Endothelial cell of umbilical vein (primary cell): ENCODE results near the gene GCDH. TPM values are rescaled to one million over a fixed set of nuclear protein-coding genes. Genes with fewer than 3 reads are reported as not detected.

Source experiments
- BruUV-seq: library from RNA; stranded (reverse); fragments of 400-500 nt; replicated peaks from 2 replicates; lab custom pipeline; 2021; lab: Mats Ljungman, UMichigan
- CTCF ChIA-PET: fragments of 300-600, 350-600 bp; sonication (Branson Sonifier 250); formaldehyde crosslinking; loops from one replicate; lab custom pipeline; 2021; ENCODE audit warnings: antibody characterized with exemption, inconsistent platforms; lab: Charles Lee
- POLR2A ChIA-PET: fragments of 300-600, 350-600 bp; sonication (Branson Sonifier 250); formaldehyde crosslinking; loops from one replicate; lab custom pipeline; 2021; ENCODE audit warnings: antibody characterized with exemption, inconsistent platforms; lab: Charles Lee
- DNase-seq: peaks from one replicate; pipeline ENCODE4 v3.0.0-alpha.2; 2011; ENCODE audit warnings: low read depth, low spot score
- FAIRE-seq: peaks from 2 replicates; lab custom pipeline; 2011; peaks lifted over from hg19 to GRCh38; lab: Jason Lieb, UNC
- H2AFZ ChIP-seq: 2 replicates; pipeline ENCODE4 v1.6.0; 2012; ENCODE audit warnings: low read depth, low read length, control low read depth, inconsistent platforms
- H3K27ac ChIP-seq: 2 replicates; pipeline ENCODE4 v1.5.1; 2011; ENCODE audit warnings: low read depth, mild to moderate bottlenecking, control low read depth, low read length, moderate library complexity; ENCODE audit not compliant: insufficient read depth
- H3K27me3 ChIP-seq, 2 experiments: 2 replicates each; pipeline versions ENCODE4 v1.6.0 to v1.6.1; 2011; ENCODE audit warnings: low read length in 2 of 2, mixed read lengths in 1 of 2; ENCODE audit not compliant: control insufficient read depth in 2 of 2, insufficient read depth in 2 of 2
- H3K36me3 ChIP-seq, 2 experiments: 2 replicates in 1 of 2; 3 replicates in 1 of 2; pipeline ENCODE4 v1.5.1; 2011; ENCODE audit warnings: low read length in 2 of 2, mild to moderate bottlenecking in 1 of 2, moderate library complexity in 1 of 2; ENCODE audit not compliant: control insufficient read depth in 2 of 2, insufficient read depth in 2 of 2; ENCODE audit errors: extremely low read depth in 1 of 2
- H3K4me1 ChIP-seq: 3 replicates; pipeline ENCODE4 v1.5.1; 2011; ENCODE audit warnings: mild to moderate bottlenecking, low read length; ENCODE audit not compliant: control insufficient read depth, insufficient read depth; ENCODE audit errors: extremely low read depth
- H3K4me2 ChIP-seq: 2 replicates; pipeline ENCODE4 v1.6.1; 2011; ENCODE audit warnings: low read length, control low read depth, mixed read lengths; ENCODE audit not compliant: insufficient read depth
- H3K4me3 ChIP-seq, 3 experiments: fragments of 200-600 bp in 1 of 3; sonication (generic), shearing (Covaris generic) in 1 of 3; replicated peaks in 1 of 3; 2 replicates each; pipeline ENCODE4 v1.5.1; 2011 to 2016; ENCODE audit warnings: control low read depth in 3 of 3, low read length in 3 of 3, mild to moderate bottlenecking in 2 of 3, inconsistent platforms in 1 of 3, low read depth in 1 of 3, moderate library complexity in 1 of 3; ENCODE audit not compliant: insufficient read depth in 1 of 3
- H3K79me2 ChIP-seq: 2 replicates; pipeline ENCODE4 v1.6.0; 2012; ENCODE audit warnings: low read length, inconsistent platforms; ENCODE audit not compliant: control insufficient read depth, insufficient read depth
- H3K9ac ChIP-seq: replicated peaks from 2 replicates; pipeline ENCODE3; 2011; ENCODE audit warnings: low read length, control low read depth; ENCODE audit not compliant: insufficient read depth; ENCODE audit errors: extremely low read depth
- H3K9me1 ChIP-seq: replicated peaks from 3 replicates; pipeline ENCODE4 v1.6.0; 2011; ENCODE audit warnings: mild to moderate bottlenecking, low read length; ENCODE audit not compliant: control insufficient read depth, insufficient read depth; ENCODE audit errors: extremely low read depth
- H3K9me3 ChIP-seq: replicated peaks from 2 replicates; pipeline ENCODE4 v1.5.1; 2012; ENCODE audit warnings: low read length, inconsistent platforms; ENCODE audit not compliant: control insufficient read depth, insufficient read depth
- H4K20me1 ChIP-seq: replicated peaks from 2 replicates; pipeline ENCODE3; 2011; ENCODE audit warnings: mild to moderate bottlenecking, low read length; ENCODE audit not compliant: control insufficient read depth, insufficient read depth; ENCODE audit errors: extremely low read depth
- EZH2 ChIP-seq: IDR thresholded peaks from 2 replicates; pipeline ENCODE4 v1.6.1; 2012; ENCODE audit warnings: borderline replicate concordance, low read depth, mild to moderate bottlenecking, moderate library complexity, low read length, inconsistent platforms; ENCODE audit not compliant: severe bottlenecking
- JUN ChIP-seq: IDR thresholded peaks from 2 replicates; pipeline ENCODE4 v1.6.1; 2011; ENCODE audit warnings: borderline replicate concordance, low read depth; ENCODE audit not compliant: insufficient read length, insufficient read depth
- POLR2A ChIP-seq: IDR thresholded peaks from 2 replicates; pipeline ENCODE4 v1.6.1; 2012; ENCODE audit warnings: low read depth, mild to moderate bottlenecking, control low read depth, low read length
- POLR2AphosphoS5 ChIP-seq: IDR thresholded peaks from 2 replicates; pipeline ENCODE4 v1.6.1; 2012; ENCODE audit warnings: low read depth, mild to moderate bottlenecking, control low read depth, low read length, moderate library complexity; ENCODE audit not compliant: insufficient read depth
- dilution Hi-C: fragments of 300-500 bp; cut with MboI; formaldehyde crosslinking; loops from one replicate; pipeline ENCODE4 v1.15.0; 2019; ENCODE audit warnings: low sequenced_read_pairs; ENCODE audit not compliant: extremely low pct_ligation_motif_present
- intact Hi-C: fragments of 100-400 bp; cut with micrococcal nuclease; formaldehyde crosslinking; loops from one replicate; pipeline ENCODE4 v1.10.0; 2022
- polyA plus RNA-seq, 4 experiments: library from polyadenylated mRNA; depleted of rRNA in 3 of 4; stranded (reverse) in 3 of 4; unstranded in 1 of 4; fragments of >200 nt; gene quantifications; 2 replicates each; pipeline versions ENCODE4 v1.2.1 to v1.2.3, GENCODE V29; 2011 to 2012; ENCODE audit warnings: missing spikeins in 1 of 4
- total RNA-seq: library from RNA; stranded (reverse); gene quantifications from 2 replicates; pipeline ENCODE4 v1.2.3, GENCODE V29; 2021
- TF ChIP-seq, protein P1 (sequence below), 2 donors: IDR thresholded peaks; 1 replicate in 1 of 2; 2 replicates in 1 of 2; pipeline ENCODE4 v1.5.1; 2011; ENCODE audit warnings: low read length in 2 of 2, mild to moderate bottlenecking in 2 of 2, moderate library complexity in 2 of 2, control low read depth in 1 of 2, inconsistent platforms in 1 of 2, low read depth in 1 of 2; ENCODE audit not compliant: insufficient read depth in 1 of 2; ENCODE audit errors: extremely low read depth in 1 of 2

Gene GCDH
- total and polyA plus RNA-seq, 2 donors (not counting 3 experiments of a cell fraction or from before 2014, with no cell fraction given): 27.3 to 35.8 TPM

DNA sequence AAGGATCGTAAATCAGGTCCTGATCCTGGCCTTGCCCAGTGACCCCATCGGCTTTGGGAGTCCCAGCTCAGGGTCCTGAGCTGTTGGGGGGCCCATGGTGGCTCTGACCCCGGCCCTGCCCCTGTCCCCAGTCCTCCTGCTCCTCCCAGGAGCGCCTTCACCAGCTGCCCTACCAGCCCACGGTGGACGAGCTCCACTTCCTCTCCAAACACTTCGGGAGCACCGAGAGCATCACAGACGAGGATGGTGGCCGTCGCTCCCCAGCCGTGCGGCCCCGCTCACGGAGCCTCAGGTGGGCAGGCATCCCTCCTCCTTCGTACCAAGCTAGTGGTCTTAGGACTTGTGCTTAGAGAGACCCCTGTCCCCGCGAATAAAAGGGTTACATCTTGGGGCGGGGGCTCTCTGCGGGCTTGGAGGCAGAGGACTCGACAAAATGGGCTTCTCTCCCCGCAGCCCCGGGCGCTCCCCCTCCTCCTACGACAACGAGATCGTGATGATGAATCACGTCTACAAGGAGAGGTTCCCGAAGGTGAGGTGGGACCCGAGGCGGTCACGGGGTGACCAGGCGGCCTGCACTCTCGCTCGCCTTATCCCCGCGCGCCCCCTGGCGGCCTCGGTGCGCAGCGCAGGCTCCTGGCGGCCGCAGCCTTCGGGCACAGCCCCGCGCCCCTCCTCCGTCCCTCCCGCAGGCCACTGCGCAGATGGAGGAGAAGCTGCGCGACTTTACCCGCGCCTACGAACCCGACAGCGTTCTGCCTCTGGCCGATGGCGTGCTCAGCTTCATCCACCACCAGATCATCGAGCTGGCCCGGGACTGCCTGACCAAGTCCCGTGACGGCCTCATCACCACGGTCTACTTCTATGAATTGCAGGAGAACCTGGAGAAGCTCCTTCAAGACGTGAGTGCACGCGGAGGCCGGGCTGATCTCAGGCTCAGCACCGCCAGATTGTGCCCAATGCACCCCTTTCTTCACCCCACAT lies 43.5 kb upstream of the GCDH start:
- no peaks in the 10 kb centered on the region for H3K79me2 ChIP-seq
- dilution Hi-C loops: no loop called here
- no peaks in the 10 kb centered on the region for H4K20me1 ChIP-seq
- intact Hi-C loops: loop anchor here (1.0 to 2.0 kb wide), 5 partner anchors 47 to 171 kb away; partner anchors contain the start of gene PRDX2
- FAIRE-seq (peak; percentile 90), DNase-seq (peak; percentile 72)
- no peak overlapping the region for H3K4me2 ChIP-seq
- no peaks in the 10 kb centered on the region for H3K9me1 ChIP-seq
- TF ChIP-seq POLR2AphosphoS5: no peak
- TF ChIP-seq, protein P1, sequence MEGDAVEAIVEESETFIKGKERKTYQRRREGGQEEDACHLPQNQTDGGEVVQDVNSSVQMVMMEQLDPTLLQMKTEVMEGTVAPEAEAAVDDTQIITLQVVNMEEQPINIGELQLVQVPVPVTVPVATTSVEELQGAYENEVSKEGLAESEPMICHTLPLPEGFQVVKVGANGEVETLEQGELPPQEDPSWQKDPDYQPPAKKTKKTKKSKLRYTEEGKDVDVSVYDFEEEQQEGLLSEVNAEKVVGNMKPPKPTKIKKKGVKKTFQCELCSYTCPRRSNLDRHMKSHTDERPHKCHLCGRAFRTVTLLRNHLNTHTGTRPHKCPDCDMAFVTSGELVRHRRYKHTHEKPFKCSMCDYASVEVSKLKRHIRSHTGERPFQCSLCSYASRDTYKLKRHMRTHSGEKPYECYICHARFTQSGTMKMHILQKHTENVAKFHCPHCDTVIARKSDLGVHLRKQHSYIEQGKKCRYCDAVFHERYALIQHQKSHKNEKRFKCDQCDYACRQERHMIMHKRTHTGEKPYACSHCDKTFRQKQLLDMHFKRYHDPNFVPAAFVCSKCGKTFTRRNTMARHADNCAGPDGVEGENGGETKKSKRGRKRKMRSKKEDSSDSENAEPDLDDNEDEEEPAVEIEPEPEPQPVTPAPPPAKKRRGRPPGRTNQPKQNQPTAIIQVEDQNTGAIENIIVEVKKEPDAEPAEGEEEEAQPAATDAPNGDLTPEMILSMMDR (IDR thresholded peaks at IDR 0.05; ENCODE audit: extremely low read depth in 1 of 2, insufficient read depth in 1 of 2, low read depth in 1 of 2, low read length in 2 of 2): peak; percentile 95 to 100
- no TSS peak for BruUV-seq
- peaks cover 2% of the 10 kb centered on the region for H3K4me1 ChIP-seq
- peak overlapping the region; percentile 85 for H2AFZ ChIP-seq
- no peak overlapping the region for H3K27ac ChIP-seq
- H3K9ac ChIP-seq: no peak overlapping the region
- no peak overlapping the region for H3K4me3 ChIP-seq
- CTCF ChIA-PET: interaction anchor here (0.5 to 9.5 kb wide), 51 partner anchors 10 to 1275 kb away, joined by 3 to 481 read pairs (median 4); partner anchors contain the start of genes DNASE2, GCDH, GET3 and HOOK2
- H3K27me3 ChIP-seq: no peaks in the 10 kb centered on the region
- H3K36me3 ChIP-seq: no peaks in the 10 kb centered on the region
- POLR2A ChIA-PET: interaction anchor here (0.6 to 0.7 kb wide), 2 partner anchors 79 to 1502 kb away, joined by 3 to 10 read pairs; no protein-coding TSS in a partner anchor
- H3K9me3 ChIP-seq: no peaks in the 10 kb centered on the region

DNA sequence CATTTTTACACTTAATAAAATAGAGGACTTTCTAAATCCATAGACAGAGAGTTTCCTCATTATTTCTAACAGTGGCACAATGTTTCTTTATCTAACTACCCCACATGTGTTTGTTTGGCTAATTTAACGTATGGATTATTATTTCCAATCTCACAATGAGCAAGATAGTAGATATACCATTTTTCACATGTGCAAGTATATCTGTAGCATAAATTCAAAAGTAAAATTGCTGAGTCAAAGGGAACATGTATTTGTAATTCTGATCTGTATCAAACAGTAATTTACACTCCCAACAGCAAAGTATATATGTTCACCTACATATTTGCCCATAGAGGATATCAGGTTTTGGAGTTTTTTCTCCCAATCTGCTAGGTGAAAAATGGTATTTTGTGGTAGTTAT lies 34.3 kb upstream of the GCDH start:
- Histone ChIP-seq H4K20me1 (no peaks in the 10 kb centered on the region), H3K9me3 (no peaks in the 10 kb centered on the region), H3K36me3 (no peaks in the 10 kb centered on the region), H3K4me2 (no peak overlapping the region), H3K79me2 (no peaks in the 10 kb centered on the region), H3K27me3 (peaks cover 0 to 1% of the 10 kb centered on the region in 2 experiments), H3K9ac (no peak overlapping the region), H3K27ac (no peak overlapping the region), H3K4me1 (no peaks in the 10 kb centered on the region), H3K4me3 (no peak overlapping the region), H3K9me1 (no peaks in the 10 kb centered on the region), H2AFZ (no peak overlapping the region)
- POLR2A ChIA-PET: interaction anchor here (0.7 to 1.0 kb wide), 2 partner anchors 12 to 65 kb away, joined by 4 to 5 read pairs; partner anchors contain the start of gene JUNB
- intact Hi-C loops (no loop called here), dilution Hi-C loops (no loop called here)
- CTCF ChIA-PET: no interaction called here
- no peak for DNase-seq
- no peak for FAIRE-seq
- no TSS peak for BruUV-seq
- TF ChIP-seq JUN (no peak), EZH2 (no peak), POLR2A (no peak)
- TF ChIP-seq, protein P1 (IDR thresholded peaks at IDR 0.05; ENCODE audit: extremely low read depth in 1 of 2, insufficient read depth in 1 of 2, low read depth in 1 of 2, low read length in 2 of 2): no peak
